AG04450 (cell line): Measurements from ENCODE around the gene SLC45A1. TPM values are rescaled to one million over a fixed set of nuclear protein-coding genes. Genes with fewer than 3 reads are reported as not detected.

ENCODE experiments used
- CTCF ChIA-PET: fragments of 300-600, 350-600 bp; formaldehyde crosslinking; extraction: SDS; loops from one replicate; lab custom pipeline; 2022; ENCODE audit warnings: antibody characterized with exemption, inconsistent platforms; lab: Charles Lee
- POLR2A ChIA-PET: fragments of 350-600 bp; formaldehyde crosslinking; extraction: SDS; loops from one replicate; lab custom pipeline; 2021; ENCODE audit warnings: antibody characterized with exemption, inconsistent platforms; lab: Yijun Ruan, JAX
- DNase-seq: peaks from one replicate; pipeline ENCODE4 v3.0.0-alpha.2; 2011; ENCODE audit warnings: low read depth, low spot score
- H3K27ac ChIP-seq: one replicate; pipeline ENCODE4 v1.5.1; 2012; ENCODE audit warnings: low read depth, low read length, control low read depth
- H3K27me3 ChIP-seq: one replicate; pipeline ENCODE4 v1.6.0; 2012; ENCODE audit warnings: low read length; ENCODE audit not compliant: control insufficient read depth, insufficient read depth
- H3K4me3 ChIP-seq: 2 replicates; pipeline ENCODE4 v1.5.1; 2011; ENCODE audit warnings: mild to moderate bottlenecking, low read depth, low read length, control low read depth
- H3K9me3 ChIP-seq: 2 replicates; pipeline ENCODE4 v1.5.1; 2012; ENCODE audit warnings: low read length; ENCODE audit not compliant: control insufficient read depth, insufficient read depth
- polyA plus RNA-seq: library from polyadenylated mRNA; depleted of rRNA; stranded (reverse); fragments of >200 nt; gene quantifications from 2 replicates; pipeline ENCODE4 v1.2.3, GENCODE V29; 2011
- TF ChIP-seq, protein P1 (sequence below): IDR thresholded peaks from 2 replicates; pipeline ENCODE4 v1.5.1; 2011; ENCODE audit warnings: low read depth, low read length, control low read depth, inconsistent platforms

Gene SLC45A1
- polyA plus RNA-seq, 1 experiment: 1.5 TPM

- POLR2A ChIA-PET: no interaction called here
- no peak for DNase-seq
- Histone ChIP-seq H3K27me3 (no peaks in the 10 kb centered on the region), H3K27ac (no peak overlapping the region), H3K4me3 (no peak overlapping the region), H3K9me3 (no peaks in the 10 kb centered on the region)
- TF ChIP-seq, protein P1, sequence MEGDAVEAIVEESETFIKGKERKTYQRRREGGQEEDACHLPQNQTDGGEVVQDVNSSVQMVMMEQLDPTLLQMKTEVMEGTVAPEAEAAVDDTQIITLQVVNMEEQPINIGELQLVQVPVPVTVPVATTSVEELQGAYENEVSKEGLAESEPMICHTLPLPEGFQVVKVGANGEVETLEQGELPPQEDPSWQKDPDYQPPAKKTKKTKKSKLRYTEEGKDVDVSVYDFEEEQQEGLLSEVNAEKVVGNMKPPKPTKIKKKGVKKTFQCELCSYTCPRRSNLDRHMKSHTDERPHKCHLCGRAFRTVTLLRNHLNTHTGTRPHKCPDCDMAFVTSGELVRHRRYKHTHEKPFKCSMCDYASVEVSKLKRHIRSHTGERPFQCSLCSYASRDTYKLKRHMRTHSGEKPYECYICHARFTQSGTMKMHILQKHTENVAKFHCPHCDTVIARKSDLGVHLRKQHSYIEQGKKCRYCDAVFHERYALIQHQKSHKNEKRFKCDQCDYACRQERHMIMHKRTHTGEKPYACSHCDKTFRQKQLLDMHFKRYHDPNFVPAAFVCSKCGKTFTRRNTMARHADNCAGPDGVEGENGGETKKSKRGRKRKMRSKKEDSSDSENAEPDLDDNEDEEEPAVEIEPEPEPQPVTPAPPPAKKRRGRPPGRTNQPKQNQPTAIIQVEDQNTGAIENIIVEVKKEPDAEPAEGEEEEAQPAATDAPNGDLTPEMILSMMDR: no peak
- CTCF ChIA-PET: no interaction called here
Observed at GRCh38 chr1:8381618-8382017, 63.7 kb downstream of the SLC45A1 start.

DNA sequence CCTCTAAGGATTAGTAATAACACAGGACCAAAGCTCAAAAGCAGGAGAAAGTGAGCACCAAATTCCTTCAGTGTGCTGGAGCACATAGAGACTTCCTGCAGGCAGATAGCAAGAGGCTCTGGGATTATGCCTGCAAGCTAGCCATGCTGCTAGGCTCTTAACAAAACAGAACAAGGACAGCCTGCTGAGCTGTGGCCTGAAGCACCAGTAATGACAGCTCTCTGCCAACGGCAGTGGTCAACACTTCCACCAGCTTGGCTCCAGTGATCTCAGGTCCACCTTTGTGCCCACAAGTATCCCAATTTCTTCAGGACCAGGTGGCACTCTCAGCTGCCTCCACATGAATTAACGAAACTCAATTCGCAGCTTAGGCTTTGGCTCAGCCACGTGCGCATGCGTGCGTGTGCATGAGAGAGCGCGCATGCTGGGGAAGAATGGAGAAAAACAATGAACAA, 64.2 kb downstream of the SLC45A1 start:
- TF ChIP-seq, protein P1: no peak
- Histone ChIP-seq H3K27me3 (no peaks in the 10 kb centered on the region), H3K9me3 (no peaks in the 10 kb centered on the region), H3K4me3 (no peak overlapping the region), H3K27ac (no peak overlapping the region)
- DNase-seq: no peak
- ChIA-PET CTCF (interaction anchor here (0.7 kb wide), 1 partner anchor 440 kb away, joined by 4 read pairs; no protein-coding TSS in a partner anchor), POLR2A (no interaction called here)

GRCh38 chr1:8382608-8383505, 64.9 kb downstream of the SLC45A1 start:
- Histone ChIP-seq H3K9me3 (no peaks in the 10 kb centered on the region), H3K4me3 (no peak overlapping the region), H3K27me3 (no peaks in the 10 kb centered on the region), H3K27ac (no peak overlapping the region)
- TF ChIP-seq, protein P1: no peak
- DNase-seq: no peak
- CTCF ChIA-PET: interaction anchor here (0.7 kb wide), 1 partner anchor 440 kb away, joined by 4 read pairs; no protein-coding TSS in a partner anchor
- POLR2A ChIA-PET: no interaction called here

GRCh38 chr1:8384088-8384487, 66.2 kb downstream of the SLC45A1 start:
- Histone ChIP-seq H3K27me3 (no peaks in the 10 kb centered on the region), H3K9me3 (no peaks in the 10 kb centered on the region), H3K4me3 (no peak overlapping the region), H3K27ac (no peak overlapping the region)
- DNase-seq: no peak
- CTCF ChIA-PET: no interaction called here
- POLR2A ChIA-PET: no interaction called here
- TF ChIP-seq, protein P1: no peak

DNA sequence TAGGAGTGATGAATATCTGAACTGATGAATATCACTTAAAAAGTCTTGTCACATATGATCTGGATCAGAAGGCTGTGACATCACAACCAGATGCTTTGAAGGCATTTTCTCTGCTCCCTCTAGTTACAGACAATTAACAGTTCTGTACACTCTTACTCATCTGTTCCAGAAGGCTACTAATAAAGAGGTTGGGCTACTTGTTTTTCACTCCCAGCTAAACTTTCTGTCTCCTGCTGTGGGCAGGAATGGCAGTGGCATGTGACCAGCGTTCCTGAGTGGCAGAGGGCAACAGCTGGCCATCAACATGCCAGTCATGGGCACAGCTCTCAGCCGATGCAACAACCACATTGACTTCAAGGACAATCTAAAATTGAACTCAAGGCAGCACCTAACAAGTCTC, 66.7 kb downstream of the SLC45A1 start:
- ChIA-PET CTCF (interaction anchor here (1.2 kb wide), 1 partner anchor 25 kb away, joined by 5 read pairs; no protein-coding TSS in a partner anchor), POLR2A (no interaction called here)
- TF ChIP-seq, protein P1: no peak
- Histone ChIP-seq H3K27me3 (no peaks in the 10 kb centered on the region), H3K9me3 (no peaks in the 10 kb centered on the region), H3K27ac (no peak overlapping the region), H3K4me3 (no peak overlapping the region)
- DNase-seq: no peak
